Measurements from ENCODE around the gene CDH15.

The CDH15 gene

DNA sequence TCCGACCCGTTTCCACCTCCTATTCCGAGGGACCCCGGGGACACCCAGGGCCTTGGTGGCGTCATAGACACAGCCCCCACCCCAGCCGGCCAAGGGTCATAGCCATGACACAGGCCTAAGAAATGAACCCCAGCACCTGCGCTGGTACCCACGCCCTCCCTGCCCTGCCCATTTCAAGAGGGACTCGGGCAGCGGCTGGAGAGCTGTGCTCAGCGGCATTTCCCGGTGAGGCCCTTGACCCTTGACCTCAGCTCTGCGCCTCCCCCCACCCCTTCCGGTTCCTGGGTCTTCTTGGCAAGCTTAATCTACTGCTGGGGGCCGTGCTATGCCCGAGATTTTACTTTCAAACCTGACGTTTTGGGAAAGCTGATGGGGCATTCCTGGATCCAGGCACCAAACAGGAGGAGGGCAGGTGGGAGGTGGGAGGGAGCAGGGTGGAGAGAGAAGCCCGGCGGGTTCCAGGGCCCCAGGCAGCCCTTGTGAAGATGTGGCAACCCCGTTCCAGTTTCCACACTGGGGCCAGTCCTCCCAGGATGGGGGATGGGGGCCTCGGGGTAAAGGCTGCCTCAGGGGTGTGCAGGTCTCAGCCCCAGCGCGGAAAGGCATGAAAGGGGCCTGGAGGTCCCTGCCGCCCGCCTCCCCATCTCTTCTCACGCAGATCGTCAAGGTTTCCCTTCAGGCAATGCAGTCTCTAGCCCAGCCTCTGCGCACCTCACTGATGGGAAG is 28.7 kb downstream of the CDH15 start, which contains the start of gene SLC22A31:
TSS of gene SLC22A31 (minus strand) at position 414 of the 726 bp plus-strand sequence. CDS start at position 378, 36 bp downstream.
- no peak for DNase-seq

DNA sequence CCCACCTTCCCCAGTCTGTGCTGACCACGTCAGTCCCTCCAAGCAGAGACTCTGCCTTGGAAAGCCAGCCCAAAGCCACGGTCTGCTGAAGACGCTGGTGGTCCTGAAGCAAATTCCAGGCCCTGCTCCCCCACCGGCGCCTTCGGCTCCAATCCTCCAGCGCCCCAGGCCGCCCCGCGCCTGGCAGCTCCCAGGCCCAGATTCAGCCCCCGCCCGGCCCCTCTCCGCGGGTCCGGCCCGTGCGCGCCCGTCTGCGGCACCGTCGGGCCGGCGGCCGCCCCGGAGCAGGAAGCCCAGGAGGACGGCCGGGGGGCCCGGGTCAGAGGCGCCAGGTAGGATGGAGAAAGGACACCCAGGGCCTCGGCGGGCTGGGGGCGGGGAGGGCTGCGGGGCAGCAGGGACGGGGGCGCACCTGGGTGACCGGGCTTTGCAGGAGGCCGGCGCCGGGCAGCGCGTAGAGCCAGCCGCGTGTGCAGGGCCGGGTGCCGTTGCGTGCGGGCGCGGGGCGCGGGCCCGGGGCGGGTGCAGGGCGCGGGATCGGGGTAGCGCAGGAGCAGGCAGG is 29.4 kb downstream of the CDH15 start:
- DNase-seq, result no peak

DNA sequence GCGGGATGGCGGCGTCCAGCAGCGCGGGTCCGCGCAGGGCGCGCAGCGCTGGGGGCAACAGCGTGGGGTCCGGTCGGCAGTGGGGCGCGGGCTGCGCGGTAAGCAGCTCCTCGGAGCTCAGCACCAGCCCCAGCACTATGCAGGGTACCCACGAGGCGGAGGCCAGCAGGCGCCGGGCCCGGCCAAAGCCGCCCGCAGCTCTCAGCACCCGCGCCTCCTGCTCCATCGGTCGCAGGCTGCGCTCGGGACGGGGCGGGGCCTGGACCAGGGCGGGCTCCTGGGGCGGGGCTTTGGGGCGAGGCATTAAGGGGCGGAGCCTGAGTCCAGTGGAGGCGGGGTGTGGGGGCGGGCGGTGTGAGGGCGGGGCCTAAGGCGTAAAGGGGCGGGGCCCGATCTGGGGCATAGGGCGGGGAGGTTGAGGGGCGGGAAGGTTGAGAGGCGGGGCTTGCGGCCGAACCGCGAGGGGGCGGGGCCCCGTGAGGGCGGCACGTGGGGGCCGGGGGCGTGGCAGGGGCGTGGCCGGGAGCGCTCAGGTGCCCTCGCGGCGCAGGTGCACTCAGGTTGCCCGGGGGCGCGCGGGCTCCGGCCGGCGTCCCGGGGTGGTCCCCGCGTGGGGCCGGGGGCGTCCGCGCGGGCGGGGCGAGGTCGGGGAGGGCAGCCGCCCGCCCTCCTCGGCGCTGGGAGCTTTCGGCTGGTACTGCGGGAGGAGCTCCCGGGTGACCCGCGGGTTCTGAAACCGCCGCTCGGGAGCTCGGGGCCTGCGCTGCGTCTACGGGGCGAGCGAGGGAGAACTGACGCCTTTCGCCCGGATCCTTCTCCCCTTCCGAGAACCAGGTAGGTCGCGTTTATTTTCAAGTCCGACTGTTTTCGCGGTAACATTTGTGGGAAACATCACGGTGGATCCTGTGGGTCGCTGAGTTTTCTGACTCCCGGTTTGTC is 30.2 kb downstream of the CDH15 start:
- peak; percentile 54 for DNase-seq

DNA sequence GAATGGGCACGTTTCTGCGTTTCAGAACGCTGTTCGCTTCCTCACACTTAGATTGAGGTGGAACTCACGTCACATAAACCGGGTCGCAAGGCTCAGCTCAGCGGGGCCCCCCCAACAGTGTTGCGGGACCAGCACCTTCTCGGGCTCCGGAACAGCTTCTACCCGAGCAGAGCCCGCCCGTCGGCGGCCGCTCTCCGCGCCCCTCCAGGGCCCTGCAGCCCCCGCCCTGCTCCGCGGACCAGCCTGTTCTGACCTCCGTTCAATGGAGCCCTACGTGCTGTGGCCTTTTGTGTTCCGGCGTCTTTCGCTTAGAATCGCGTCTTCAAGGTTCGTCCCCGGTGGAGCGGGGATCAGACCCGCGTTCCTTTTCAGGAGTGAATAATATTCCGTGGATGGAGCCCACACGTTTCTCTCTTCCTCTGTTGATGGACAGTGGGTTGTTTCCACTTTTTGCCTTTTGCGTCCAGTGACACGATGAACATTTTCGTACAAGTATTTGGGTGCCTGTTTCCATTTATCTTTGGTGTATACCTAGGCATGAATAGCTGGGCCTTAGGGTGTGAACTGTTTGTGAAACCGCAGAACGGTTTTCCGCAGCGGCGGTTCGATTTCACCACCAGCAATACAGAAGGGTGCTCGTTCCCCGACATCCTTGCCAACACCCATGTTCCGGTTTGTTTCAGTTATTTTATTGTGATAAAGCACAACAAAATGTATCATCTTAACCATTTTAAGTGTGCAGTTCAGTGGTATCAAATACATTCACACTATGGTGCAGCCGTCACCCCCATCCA is 31.1 kb downstream of the CDH15 start:
- DNase-seq, result no peak

DNA sequence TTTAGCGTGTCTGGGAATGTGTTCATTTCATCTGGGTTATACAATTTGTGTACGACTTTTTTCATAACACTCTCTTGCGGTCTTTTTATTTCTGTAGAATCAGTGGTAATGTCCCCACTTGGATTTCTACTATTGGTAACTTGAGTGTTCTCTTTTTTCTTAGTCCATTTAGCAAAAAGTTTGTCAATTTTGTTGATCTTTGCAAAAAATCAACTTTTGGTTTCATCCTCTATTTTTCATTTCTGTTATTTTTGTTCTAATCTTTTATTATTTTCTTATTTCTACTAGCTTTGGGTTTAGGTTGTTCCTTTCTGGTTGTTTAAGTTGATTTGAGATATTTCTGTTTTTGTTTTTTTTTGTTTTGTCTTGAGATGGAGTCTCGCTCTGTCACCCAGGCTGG is 36.4 kb downstream of the CDH15 start:
- no peak for DNase-seq

DNA sequence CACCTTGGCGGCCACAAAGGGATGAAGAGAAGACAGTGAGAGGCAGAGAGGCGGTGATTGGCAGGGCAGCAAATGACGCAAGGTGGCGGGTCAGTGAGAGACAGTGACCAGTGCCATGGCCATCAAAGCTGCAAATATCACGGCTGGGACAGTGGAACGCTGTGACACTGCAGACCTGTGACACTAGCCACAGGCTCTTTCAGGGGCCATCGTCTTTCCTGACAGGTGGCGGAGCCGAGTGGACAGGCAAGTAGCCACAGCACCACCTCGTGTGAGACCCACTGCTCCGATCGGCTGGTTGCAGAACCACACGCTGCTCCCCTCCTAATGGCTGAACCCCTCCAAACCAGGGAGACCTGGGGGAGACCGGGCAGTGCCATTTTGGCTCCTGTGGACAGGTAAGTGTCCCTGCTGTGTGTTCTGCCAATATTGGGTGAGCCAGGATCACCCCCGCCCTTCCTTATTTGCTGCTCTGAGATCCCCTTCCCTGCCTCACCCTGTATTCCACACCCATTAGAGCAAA is 38.0 kb downstream of the CDH15 start:
- no peak for DNase-seq

DNA sequence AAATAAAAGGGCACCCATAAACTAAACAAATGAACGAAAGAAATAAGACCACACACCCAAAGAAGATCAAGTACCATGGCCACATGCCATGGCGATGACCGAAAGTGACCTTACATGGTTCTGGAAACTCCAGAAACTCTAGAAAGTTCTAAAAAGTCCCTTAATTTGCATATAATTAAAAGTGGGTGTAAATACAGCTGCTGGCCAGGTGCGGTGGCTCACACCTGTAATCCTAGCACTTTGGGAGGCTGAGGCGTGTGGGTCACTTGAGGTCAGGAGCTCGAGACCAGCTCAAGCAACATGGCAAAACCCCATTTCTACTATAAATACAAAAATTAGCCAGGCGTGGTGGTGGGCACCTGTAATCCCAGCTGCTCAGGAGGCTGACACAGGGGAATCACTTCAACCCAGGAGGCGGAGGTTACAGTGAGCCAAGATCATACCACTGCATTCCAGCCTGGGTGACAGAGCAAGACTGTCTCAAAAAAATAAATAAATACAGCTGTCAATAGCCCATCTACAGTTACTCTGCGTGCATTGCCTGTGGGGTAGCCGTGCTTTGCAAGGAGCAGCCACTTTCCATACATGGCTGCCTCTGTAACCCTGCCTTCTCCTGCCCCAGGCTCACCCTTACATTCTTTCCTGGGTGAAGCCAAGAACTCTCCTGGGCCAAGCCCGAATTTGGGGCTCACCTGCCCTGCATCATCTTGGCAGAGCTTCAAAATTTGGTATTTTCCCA is 38.8 kb downstream of the CDH15 start:
- no peak for DNase-seq

DNA sequence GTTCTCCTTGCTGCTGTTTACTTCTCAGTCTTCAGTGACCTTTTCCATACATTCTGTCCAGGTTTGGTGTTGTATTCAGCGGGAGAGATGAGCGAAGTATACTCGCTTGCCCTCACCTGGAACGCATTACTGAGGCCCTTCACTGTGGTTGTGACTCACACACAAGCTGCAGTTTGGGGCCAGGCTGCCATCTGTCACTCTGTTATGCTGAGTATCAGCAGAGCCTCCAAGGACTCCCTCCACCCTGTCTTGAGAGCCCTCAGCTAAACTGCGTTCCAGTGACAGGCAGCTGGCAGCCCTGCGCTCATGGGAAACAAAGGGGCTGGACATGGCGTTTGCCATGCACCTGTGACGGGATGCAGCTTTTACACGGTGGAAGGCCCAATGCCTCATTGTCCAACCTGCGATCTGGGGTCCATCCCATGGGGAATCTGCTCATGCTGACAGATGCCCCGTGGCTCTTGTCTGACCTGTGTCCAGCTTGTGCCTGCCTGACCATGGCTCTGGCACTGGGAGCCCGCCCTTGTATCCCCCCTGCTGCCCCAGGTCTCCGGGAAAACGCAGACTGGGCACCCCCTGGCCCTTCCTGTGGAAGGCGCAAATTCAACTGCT is 39.5 kb downstream of the CDH15 start:
- DNase-seq, result peak; percentile 52

DNA sequence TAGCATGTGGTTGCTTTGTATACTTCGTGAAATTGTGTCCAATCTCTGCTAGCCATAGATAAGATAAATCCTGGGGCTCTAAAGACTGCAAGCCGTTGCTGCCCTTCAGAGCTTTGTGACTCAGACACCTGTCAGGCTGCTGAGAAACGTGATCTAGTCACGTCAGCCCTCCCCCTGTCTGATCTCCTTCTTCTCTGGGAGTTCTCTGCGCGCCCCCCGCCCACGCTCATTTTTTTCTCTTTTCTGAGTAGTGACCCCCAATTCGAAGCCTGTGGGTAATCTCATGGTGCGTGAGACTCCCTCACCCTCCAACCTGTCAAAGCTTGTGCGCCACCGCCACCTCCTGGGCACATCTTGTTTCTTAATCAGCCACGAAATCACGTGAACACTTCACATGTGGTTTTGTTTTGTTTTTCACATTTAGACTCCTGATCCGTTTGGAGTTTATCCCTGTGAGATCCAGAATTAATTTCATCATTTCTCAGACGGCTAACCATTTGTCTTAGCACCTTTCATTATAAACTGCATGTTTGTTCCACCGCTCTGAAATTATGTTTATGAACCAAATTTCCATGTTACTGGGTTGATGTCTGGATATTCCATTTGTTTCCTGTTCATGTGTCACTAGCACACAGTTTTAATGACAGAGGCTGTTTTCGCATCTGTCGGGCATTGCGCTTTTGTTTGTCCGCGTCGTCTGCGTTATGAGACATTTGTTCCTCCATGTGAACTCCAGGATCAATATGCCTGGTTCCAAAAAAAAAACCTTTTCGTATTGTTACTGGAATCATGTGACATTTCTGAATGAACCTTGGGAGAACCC is 45.0 kb downstream of the CDH15 start:
- peak; percentile 68 for DNase-seq

DNA sequence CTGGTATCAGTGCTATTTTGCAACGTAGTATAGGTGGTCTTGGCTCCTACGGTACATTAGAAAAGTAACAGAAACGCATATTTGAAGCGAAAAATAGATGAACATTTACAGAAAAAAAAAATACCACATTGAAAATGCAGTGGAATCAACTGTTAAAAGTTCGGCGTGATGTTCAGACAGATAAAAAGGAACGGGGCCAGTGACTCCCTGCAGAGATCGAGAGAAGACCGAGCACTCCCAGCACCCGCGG is 45.5 kb downstream of the CDH15 start:
- DNase-seq, result no peak

DNA sequence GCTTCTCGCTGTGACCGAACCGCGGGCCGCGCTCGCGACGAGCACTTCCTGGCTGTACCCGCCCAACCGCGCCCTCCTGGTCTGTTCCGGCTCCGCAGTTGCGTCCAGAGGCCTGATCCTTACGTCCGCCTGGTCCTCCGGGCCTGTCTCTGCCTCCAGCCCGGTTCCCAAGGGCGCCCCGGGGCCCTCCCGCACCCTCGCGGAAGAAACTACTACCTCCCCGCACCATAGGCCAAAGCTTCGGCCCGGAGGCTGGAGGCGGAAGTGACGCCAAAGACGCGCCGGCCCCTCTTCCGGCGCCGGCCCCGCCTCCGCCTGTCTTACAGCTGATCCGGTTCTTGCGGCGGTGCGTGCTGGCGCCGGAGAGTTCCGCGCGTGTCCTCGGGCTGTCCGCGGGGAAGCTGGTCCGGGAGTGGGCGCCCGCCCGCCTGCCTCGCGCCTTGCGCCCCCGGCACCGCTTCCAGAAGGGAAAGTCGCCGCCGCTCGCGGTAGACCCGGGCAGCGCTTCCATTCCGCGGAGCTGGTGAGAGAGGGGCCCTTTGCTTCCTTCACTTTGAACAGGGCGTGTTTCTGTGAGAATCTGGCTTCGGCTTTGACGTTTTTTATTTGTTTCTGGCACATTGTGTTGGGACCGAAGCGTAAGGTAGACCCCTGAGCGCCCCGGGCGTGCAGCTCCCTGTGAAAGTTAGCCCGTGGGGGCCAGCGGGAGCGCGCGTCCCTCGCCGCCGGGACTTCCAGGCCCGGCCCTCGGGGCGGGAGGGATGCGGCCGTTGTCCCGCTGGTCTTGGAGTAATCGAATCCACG is 46.0 kb downstream of the CDH15 start, which contains the start of gene ZNF778:
TSS of gene ZNF778 (plus strand) at position 316 of the 804 bp plus-strand sequence. CDS start 3,425 bp downstream, outside the sequence.
- DNase-seq, result peak; percentile 77

DNA sequence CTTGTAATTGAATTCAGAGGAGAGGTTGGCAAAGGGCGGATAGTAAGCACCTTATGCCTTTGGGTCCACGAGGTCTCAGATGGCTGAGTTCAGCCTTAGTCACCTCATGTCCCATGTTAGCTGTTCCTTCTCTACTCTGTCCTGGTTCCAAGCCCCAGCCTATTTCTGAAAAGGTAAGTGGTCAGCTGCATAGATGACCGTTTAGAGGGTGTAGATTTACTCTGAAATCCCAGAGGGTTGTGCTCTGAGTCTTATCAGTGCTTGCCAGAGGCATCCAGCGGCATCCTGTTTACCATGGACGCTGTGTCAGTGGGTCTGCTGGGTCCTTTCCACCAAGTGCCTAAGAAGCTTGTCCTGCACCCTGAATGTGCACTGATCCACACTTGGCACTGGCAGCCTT is 47.8 kb downstream of the CDH15 start:
- no peak for DNase-seq

DNA sequence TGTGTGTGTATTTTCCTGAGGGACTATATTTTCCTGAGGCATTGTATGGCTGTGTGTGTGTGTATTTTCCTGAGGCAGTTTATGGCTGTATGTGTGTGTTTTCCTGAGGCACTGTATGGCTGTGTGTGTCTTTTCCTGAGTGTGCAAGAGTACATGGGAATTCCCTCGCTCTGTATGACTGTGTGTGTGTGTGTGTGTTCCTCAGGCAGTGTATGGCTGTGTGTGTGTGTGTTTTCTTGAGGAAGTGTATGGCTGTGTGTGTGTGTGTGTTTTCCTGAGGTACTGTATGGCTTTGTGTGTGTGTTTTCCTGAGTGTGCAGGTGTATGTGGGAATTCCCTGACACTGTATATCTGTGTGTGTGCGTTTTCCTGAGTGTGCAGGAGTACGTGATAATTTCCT is 50.1 kb downstream of the CDH15 start:
- DNase-seq, result no peak

DNA sequence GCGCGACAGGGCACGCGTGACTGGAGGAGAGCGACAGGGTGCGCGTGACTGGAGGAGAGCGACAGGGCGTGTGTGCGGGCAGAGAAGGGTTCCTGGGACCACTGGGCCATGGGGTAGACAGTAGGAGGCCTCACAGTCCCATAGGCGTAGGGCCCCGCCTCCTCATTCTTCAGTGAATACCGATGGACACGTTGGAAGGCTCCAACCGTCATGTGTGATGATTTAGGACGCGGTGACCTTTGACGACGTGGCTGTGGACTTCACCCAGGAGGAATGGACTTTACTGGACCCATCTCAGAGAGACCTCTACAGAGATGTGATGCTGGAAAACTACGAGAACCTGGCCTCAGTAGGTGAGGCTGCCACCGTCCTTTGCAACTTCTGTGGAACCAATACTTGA is 51.4 kb downstream of the CDH15 start:
- DNase-seq, result no peak

DNA sequence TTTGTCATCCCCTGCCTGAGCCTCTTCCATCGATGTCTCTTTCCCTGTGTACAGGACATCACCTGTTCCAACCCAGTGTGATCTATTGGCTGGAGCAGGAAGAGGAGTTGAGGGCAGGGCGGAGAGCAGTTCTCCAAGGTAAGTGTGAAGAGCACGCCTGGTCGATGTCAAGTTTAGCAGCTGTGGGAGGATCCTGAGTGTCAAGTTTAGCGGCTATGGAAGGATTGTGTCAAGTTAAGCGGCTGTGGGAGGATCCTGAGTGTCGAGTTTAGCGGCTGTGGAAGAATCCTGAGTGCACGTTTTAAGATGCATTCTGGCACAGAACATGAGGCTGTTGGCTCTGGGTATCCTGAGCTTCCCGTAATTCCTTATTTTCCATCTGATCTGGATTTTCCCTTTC is 53.1 kb downstream of the CDH15 start:
- DNase-seq, result no peak

DNA sequence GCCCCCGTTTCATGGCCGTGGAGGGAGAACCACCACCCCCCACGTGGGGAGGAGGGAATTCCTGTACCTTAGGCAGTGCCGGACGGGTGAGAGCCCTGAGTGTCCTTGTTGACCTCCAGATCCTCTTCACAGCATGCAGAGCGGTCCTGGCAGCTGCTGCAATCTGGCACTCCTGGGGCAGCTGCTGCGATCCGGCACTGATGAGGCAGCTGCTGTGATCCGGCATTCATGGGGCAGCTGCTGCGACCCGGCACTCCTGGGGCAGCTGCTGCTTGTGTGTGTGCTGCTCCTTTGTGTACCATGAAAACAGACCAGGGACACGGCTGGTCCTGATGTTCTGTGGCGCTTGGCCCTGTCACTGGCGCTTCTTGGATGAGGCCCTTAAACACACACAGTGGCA is 58.7 kb downstream of the CDH15 start:
- no peak for DNase-seq

DNA sequence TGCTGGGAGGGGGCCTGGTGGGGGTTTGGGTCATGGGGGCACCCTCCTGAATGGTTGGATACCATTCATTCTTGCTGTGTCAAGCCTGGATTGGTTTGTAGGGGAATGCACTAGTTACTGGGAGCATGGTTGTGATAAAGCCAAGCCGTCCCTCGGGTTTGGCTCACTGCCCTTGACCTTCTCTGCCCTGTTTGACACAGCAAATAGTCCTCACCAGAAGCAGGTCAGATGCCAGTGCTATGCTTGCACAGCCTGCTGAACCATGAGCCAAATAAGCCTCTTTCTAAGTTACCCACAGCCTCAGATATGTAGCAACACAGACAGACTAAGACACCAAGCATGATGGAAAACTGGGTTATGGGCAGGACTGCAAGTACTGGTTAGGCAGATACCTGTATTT is 60.6 kb downstream of the CDH15 start:
- no peak for DNase-seq

DNA sequence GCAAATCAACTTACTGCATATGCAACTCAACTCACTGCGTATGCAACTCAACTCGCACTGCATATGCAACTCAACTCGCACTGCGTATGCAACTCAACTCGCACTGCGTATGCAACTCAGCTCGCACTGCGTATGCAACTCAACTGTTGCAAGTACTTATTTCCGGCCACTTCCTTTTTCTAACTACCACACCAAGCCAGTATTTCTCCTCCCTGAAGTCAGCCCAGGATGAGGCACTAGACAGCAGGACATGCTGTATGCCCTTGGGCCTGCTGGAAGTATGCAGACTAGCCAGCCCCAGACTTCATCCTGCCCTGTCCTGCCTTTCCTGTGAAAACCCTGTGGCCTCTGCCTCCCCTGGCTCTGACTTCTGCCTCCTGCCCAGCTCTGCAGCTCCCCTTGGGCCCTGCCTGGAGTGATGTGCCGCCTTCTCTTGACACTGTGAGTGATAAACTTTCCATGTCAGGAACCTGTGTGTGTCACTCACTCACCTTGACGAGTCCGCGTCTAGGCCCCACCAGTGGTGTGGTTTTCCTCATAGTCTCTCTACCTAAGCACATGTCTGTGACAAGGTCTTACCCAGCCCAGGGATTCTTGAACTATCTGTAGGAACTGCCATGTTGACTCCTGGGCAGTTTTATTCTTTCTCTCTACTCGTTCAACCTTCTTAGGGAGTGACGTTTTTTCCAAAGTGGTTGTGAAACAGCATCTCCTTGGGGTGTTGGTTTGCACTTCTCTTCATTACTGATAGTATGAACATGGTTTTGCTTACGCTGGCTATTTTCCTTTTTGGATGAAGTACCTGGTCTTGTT is 62.3 kb downstream of the CDH15 start:
- DNase-seq, result no peak

DNA sequence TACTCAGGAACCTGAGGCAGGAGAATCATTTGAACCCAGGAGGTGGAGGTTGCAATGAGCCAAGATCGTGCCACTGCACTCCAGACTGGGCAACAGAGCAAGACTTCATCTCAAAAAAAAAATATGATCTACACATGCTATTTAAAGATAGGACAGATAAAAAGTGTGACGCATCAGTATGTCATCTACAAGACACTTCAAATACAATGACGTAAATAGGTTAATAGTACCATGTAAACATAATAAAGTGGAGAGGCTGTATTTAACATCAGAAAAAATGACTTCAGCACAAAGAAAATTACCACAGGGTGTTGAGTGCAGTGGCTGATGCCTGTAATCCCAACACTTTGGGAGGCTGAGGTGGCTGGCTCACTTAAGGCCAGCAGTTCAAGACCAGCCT is 66.2 kb downstream of the CDH15 start:
- no peak for DNase-seq
